GM19397 (cell line): Measurements from ENCODE around the gene MPP7.
"Not testable (repeated sequence)": the region's sequence is repeated elsewhere in the genome, so short reads cannot be mapped to it uniquely, and the experiment has no call there.

Source experiments
- ATAC-seq: cut with Tn5 transposase; IDR thresholded peaks from one replicate; pipeline ENCODE4 v1.9.1; 2021; ENCODE audit warnings: mild to moderate bottlenecking, moderate library complexity; ENCODE audit not compliant: unreplicated experiment

MPP7 gene

GRCh38 chr10:28302638-28303488 is at the start of gene MPP7:
MPP7 (minus strand) TSS chr10:28303064; CDS start chr10:28238604, 64,460 bp downstream.
- peak; percentile 99 for ATAC-seq

- ATAC-seq, result no peak
These were observed 47.0 kb upstream of the MPP7 start for GRCh38 chr10:28349892-28350291.

- ATAC-seq, result no peak
These were observed 41.4 kb upstream of the MPP7 start for GRCh38 chr10:28343987-28344895.

GRCh38 chr10:28343252-28343651 is 40.4 kb upstream of the MPP7 start:
- no peak for ATAC-seq

GRCh38 chr10:28341679-28342078 is 38.8 kb upstream of the MPP7 start:
- ATAC-seq, result not testable (repeated sequence)

- ATAC-seq, result no peak
These were observed 29.9 kb upstream of the MPP7 start for GRCh38 chr10:28332726-28333125.

- ATAC-seq, result no peak
These were observed 29.0 kb upstream of the MPP7 start for GRCh38 chr10:28331841-28332240.

GRCh38 chr10:28331066-28331465 is 28.2 kb upstream of the MPP7 start:
- ATAC-seq, result no peak

- ATAC-seq, result no peak
These were observed 25.5 kb upstream of the MPP7 start for GRCh38 chr10:28328346-28328745.

GRCh38 chr10:28327491-28327880 is 24.6 kb upstream of the MPP7 start:
- ATAC-seq, result no peak

GRCh38 chr10:28326516-28327490 is 23.9 kb upstream of the MPP7 start:
- no peak for ATAC-seq

- ATAC-seq, result no peak
These were observed 17.9 kb upstream of the MPP7 start for GRCh38 chr10:28320799-28321198.

- ATAC-seq, result no peak
These were observed 17.2 kb upstream of the MPP7 start for GRCh38 chr10:28320090-28320489.

GRCh38 chr10:28319061-28319460 is 16.2 kb upstream of the MPP7 start:
- not testable (repeated sequence) for ATAC-seq

GRCh38 chr10:28318626-28319025 is 15.8 kb upstream of the MPP7 start:
- no peak for ATAC-seq

- ATAC-seq, result no peak
These were observed 14.9 kb upstream of the MPP7 start for GRCh38 chr10:28317760-28318159.

GRCh38 chr10:28316696-28317095 is 13.8 kb upstream of the MPP7 start:
- ATAC-seq, result no peak

GRCh38 chr10:28315140-28315539 is 12.3 kb upstream of the MPP7 start:
- ATAC-seq, result no peak

GRCh38 chr10:28314211-28314610 is 11.3 kb upstream of the MPP7 start:
- ATAC-seq, result no peak

- no peak for ATAC-seq
These were observed 9.7 kb upstream of the MPP7 start for GRCh38 chr10:28312572-28312971.

GRCh38 chr10:28311104-28311503 is 8.2 kb upstream of the MPP7 start:
- ATAC-seq, result no peak
